ENCODE measurements around the gene STOM.

DNA sequence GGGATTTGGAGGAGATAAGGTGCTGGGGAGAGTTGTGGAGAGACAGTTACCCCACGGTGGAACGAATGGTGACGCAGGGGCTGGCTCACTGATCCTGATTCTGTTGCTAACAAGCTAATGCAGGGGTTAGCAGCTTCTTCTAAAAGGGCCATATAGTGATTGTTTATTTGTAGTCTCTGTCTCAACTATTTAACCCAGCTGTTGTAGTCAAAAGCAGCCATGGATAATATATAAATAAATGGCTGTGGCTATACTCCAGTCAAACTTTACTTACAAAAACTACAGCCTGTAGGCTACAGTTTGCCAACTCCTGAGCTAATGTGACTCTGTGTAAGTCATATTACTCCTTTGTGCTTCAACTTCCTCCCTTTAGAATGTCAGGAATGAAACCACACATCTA, 21.8 kb downstream of the STOM start:
- TF ChIP-seq, protein P1, sequence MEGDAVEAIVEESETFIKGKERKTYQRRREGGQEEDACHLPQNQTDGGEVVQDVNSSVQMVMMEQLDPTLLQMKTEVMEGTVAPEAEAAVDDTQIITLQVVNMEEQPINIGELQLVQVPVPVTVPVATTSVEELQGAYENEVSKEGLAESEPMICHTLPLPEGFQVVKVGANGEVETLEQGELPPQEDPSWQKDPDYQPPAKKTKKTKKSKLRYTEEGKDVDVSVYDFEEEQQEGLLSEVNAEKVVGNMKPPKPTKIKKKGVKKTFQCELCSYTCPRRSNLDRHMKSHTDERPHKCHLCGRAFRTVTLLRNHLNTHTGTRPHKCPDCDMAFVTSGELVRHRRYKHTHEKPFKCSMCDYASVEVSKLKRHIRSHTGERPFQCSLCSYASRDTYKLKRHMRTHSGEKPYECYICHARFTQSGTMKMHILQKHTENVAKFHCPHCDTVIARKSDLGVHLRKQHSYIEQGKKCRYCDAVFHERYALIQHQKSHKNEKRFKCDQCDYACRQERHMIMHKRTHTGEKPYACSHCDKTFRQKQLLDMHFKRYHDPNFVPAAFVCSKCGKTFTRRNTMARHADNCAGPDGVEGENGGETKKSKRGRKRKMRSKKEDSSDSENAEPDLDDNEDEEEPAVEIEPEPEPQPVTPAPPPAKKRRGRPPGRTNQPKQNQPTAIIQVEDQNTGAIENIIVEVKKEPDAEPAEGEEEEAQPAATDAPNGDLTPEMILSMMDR (IDR thresholded peaks at IDR 0.05) = no peak
- TF ChIP-seq POLR2AphosphoS5 (IDR thresholded peaks at IDR 0.05; ENCODE audit: low read depth, low read length) = no peak
- TF ChIP-seq, protein P2, sequence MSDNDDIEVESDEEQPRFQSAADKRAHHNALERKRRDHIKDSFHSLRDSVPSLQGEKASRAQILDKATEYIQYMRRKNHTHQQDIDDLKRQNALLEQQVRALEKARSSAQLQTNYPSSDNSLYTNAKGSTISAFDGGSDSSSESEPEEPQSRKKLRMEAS (IDR thresholded peaks at IDR 0.05; ENCODE audit: low read depth) = no peak
- TF ChIP-seq SIN3A (IDR thresholded peaks at IDR 0.05; ENCODE audit: borderline replicate concordance, low read depth, low read length) = no peak
- no peak for TF ChIP-seq ELF1 (IDR thresholded peaks at IDR 0.05)
- no peak for TF ChIP-seq TCF12 (IDR thresholded peaks at IDR 0.05)
- TF ChIP-seq TAF1 (IDR thresholded peaks at IDR 0.05; ENCODE audit: borderline replicate concordance, low read depth, low read length) = no peak
- TF ChIP-seq FOSL2 (IDR thresholded peaks at IDR 0.05; ENCODE audit: borderline replicate concordance, low read depth) = no peak
- no peak for TF ChIP-seq NFIC (IDR thresholded peaks at IDR 0.05; ENCODE audit: borderline replicate concordance)
- TF ChIP-seq TEAD4 (IDR thresholded peaks at IDR 0.05; ENCODE audit: borderline replicate concordance, insufficient read depth) = no peak
- TF ChIP-seq, protein P3, sequence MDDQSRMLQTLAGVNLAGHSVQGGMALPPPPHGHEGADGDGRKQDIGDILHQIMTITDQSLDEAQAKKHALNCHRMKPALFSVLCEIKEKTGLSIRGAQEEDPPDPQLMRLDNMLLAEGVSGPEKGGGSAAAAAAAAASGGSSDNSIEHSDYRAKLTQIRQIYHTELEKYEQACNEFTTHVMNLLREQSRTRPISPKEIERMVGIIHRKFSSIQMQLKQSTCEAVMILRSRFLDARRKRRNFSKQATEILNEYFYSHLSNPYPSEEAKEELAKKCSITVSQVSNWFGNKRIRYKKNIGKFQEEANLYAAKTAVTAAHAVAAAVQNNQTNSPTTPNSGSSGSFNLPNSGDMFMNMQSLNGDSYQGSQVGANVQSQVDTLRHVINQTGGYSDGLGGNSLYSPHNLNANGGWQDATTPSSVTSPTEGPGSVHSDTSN (IDR thresholded peaks at IDR 0.05) = no peak
- TF ChIP-seq SMC3 (IDR thresholded peaks at IDR 0.05; ENCODE audit: low read depth, low read length) = no peak
- TF ChIP-seq, protein P4, sequence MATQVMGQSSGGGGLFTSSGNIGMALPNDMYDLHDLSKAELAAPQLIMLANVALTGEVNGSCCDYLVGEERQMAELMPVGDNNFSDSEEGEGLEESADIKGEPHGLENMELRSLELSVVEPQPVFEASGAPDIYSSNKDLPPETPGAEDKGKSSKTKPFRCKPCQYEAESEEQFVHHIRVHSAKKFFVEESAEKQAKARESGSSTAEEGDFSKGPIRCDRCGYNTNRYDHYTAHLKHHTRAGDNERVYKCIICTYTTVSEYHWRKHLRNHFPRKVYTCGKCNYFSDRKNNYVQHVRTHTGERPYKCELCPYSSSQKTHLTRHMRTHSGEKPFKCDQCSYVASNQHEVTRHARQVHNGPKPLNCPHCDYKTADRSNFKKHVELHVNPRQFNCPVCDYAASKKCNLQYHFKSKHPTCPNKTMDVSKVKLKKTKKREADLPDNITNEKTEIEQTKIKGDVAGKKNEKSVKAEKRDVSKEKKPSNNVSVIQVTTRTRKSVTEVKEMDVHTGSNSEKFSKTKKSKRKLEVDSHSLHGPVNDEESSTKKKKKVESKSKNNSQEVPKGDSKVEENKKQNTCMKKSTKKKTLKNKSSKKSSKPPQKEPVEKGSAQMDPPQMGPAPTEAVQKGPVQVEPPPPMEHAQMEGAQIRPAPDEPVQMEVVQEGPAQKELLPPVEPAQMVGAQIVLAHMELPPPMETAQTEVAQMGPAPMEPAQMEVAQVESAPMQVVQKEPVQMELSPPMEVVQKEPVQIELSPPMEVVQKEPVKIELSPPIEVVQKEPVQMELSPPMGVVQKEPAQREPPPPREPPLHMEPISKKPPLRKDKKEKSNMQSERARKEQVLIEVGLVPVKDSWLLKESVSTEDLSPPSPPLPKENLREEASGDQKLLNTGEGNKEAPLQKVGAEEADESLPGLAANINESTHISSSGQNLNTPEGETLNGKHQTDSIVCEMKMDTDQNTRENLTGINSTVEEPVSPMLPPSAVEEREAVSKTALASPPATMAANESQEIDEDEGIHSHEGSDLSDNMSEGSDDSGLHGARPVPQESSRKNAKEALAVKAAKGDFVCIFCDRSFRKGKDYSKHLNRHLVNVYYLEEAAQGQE (IDR thresholded peaks at IDR 0.05; ENCODE audit: low read depth, low read length) = no peak
